Urinary bladder (tissue), 4 donors: ENCODE measurements around the gene FHOD3. TPM values are rescaled to one million over a fixed set of nuclear protein-coding genes. Genes with fewer than 3 reads are reported as not detected.

ENCODE experiments used
- DNase-seq: peaks from one replicate; pipeline ENCODE4 v3.0.0-alpha.2; 2015; ENCODE audit errors: extremely low spot score
- H3K27ac ChIP-seq: one replicate; pipeline ENCODE4 v1.5.1; 2013; ENCODE audit warnings: low read depth, mild to moderate bottlenecking, moderate library complexity
- H3K36me3 ChIP-seq: one replicate; pipeline ENCODE4 v1.6.1; 2013; ENCODE audit warnings: mild to moderate bottlenecking, moderate library complexity; ENCODE audit not compliant: insufficient read depth
- H3K4me1 ChIP-seq: one replicate; pipeline ENCODE4 v1.6.1; 2013; ENCODE audit warnings: mild to moderate bottlenecking, moderate library complexity; ENCODE audit not compliant: insufficient read depth
- H3K4me3 ChIP-seq: one replicate; pipeline ENCODE4 v1.5.1; 2013; ENCODE audit warnings: low read depth, low read length
- WGBS: extraction: QIAGEN DNeasy Blood & Tissue Kit; methylation state at CpG from one replicate; pipeline ENCODE4 v1.1.7; 2013; 5-methylcytosine and 5-hydroxymethylcytosine counted together
- polyA plus RNA-seq: library from polyadenylated mRNA; stranded (reverse); fragments of 200-250 nt; gene quantifications from one replicate; pipeline ENCODE4 v1.2.3, GENCODE V29; 2013
- total RNA-seq: library from RNA; depleted of rRNA; stranded (reverse); fragments of >200 nt; gene quantifications from one replicate; pipeline ENCODE4 v1.2.3, GENCODE V29; 2014
- donor health status: healthy with polysubstance abuse.
- donor health status: healthy.

The FHOD3 gene
- total and polyA plus RNA-seq, 2 donors: 27.2 to 35.4 TPM

DNA sequence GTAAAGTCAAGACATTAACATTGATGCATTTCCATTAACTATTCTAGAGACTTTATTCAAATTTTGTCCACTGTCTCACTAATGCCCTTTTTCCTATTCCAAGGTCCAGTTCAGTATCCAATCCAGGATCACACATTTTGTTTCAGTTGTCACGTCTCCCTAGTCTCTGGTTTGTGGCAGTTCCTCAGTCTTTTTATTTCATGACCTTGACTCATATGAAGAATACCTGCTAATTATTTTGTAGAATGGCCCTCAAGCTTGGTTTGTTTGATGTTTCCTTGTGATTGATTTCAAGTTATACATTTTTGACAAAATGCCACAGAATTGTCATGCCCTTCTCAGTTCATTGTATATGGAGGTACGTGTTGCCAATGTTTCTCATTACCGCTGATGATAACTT is 145.2 kb downstream of the FHOD3 start:
- no peak overlapping the region for H3K27ac ChIP-seq
- 96% methylated on average over 3 of the region's 3 CpGs for WGBS

DNA sequence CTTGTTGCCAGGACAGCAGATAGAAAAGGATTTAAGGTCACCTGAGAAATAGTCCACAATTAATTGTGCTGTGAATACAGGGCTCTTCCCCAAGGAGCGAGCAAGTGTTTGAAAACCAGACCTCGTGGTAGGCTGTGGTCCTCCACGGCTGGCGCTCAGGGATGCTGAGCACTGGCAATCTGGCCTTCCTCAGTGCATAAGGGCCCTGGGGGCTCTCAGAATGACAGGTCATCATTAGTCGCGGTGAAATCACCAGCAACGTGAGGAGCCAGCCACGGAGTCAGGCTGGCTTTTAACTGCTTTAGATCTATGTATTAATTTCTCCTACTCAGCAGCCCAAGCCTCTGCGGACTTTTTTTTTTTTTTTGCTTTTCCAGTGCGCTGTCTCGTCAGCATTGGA is 148.5 kb downstream of the FHOD3 start:
- no peak for DNase-seq
- 61% methylated on average over 11 of the region's 11 CpGs for WGBS

More for the DNA sequence above, 145.2 kb downstream of the FHOD3 start:
- Histone ChIP-seq H3K4me3 (no peak overlapping the region), H3K4me1 (no peaks in the 10 kb centered on the region), H3K36me3 (no peaks in the 10 kb centered on the region)
- no peak for DNase-seq

DNA sequence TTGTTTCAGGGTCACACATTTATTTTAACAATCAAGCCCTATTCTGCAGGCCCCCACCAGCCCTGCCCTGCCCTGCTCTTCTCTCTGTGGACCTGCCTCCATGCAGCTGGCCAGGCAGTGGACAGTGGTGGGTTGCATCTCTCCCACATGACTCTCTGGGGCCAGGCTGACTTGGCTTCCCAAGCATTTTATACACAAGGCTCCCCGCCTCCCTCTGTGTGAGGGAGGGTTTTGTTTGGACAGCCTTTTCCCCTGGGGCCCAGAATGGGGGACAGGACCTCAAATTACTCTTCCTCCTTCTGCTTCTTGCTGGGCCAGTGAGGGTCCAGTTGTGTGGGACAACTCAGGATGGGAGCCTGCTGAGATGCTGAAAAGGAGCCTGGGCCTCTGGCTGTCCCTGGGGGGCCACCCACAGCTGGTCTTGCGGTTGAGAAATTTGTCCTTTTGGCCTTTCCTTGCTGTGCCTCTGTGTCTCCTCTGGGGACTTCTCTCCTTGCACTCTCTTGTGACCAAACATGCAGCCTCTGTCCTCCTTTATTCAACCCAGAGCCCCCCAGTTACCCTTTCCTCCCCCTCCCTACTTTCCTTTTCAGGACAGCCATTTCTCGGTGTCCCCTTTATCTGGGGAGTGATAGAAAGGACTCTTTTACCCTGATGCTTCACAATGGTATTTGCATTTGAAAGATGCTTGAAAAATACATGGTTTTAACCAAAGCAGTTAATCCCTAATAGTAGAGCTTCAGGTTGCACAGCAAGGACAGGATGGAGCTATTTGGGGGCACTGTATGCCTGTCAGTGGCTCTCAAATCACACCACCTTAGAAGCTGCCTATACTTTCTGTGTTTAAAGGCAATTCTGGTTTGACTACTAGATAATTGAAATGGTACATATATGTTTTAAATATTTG is 151.1 kb downstream of the FHOD3 start:
- no peaks in the 10 kb centered on the region for H3K36me3 ChIP-seq
- 78% methylated on average over 3 of the region's 3 CpGs for WGBS
- no peak for DNase-seq
- no peaks in the 10 kb centered on the region for H3K4me1 ChIP-seq
- no peak overlapping the region for H3K4me3 ChIP-seq
- H3K27ac ChIP-seq: no peak overlapping the region

More for the DNA sequence above, 148.5 kb downstream of the FHOD3 start:
- Histone ChIP-seq H3K27ac (no peak overlapping the region), H3K4me3 (no peak overlapping the region), H3K36me3 (no peaks in the 10 kb centered on the region), H3K4me1 (no peaks in the 10 kb centered on the region)

DNA sequence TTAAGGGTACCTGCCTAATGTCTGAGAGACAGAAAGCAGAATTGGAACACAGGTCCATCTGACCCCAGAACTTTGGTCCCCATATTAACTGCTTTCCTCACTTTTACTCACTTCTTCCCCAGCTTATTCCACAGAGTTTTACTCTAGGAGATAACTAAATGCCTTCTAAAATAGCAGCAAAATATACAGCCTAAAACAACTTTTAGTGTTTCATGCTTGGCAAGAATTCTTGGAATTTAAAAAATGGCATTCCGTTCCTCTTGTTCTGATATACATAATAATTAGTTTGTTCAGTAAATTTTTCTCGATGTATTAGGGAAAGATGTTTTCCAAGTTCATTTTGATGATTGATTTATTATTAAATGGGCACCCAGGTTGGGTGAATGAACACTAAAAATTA is 151.9 kb downstream of the FHOD3 start:
- Histone ChIP-seq H3K27ac (no peak overlapping the region), H3K4me3 (no peak overlapping the region), H3K36me3 (no peaks in the 10 kb centered on the region), H3K4me1 (no peaks in the 10 kb centered on the region)
- DNase-seq: no peak
- 49% methylated on average over 2 of the region's 2 CpGs for WGBS

DNA sequence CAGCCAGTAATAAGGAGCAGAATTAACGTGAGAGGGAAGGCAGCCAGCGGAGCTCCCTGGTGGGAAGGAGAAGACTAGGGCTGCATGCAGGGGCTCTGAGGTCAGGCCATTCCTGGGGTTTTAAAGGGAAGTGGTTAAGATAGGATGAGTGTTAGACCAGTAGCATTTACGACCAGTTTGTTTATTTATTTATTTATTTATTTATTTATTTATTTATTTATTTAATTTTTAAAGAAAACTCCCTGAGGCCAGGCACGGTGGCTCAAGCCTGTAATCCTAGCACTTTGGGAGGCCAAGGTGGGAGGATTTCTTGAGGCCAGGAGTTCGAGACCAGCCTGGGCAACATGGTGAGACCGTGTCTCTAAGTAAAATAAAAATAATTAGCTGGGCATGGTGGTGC is 152.8 kb downstream of the FHOD3 start:
- H3K36me3 ChIP-seq: no peaks in the 10 kb centered on the region
- WGBS: 82% methylated on average over 6 of the region's 6 CpGs
- H3K4me1 ChIP-seq: no peaks in the 10 kb centered on the region
- DNase-seq: no peak
- H3K4me3 ChIP-seq: no peak overlapping the region
- no peak overlapping the region for H3K27ac ChIP-seq

DNA sequence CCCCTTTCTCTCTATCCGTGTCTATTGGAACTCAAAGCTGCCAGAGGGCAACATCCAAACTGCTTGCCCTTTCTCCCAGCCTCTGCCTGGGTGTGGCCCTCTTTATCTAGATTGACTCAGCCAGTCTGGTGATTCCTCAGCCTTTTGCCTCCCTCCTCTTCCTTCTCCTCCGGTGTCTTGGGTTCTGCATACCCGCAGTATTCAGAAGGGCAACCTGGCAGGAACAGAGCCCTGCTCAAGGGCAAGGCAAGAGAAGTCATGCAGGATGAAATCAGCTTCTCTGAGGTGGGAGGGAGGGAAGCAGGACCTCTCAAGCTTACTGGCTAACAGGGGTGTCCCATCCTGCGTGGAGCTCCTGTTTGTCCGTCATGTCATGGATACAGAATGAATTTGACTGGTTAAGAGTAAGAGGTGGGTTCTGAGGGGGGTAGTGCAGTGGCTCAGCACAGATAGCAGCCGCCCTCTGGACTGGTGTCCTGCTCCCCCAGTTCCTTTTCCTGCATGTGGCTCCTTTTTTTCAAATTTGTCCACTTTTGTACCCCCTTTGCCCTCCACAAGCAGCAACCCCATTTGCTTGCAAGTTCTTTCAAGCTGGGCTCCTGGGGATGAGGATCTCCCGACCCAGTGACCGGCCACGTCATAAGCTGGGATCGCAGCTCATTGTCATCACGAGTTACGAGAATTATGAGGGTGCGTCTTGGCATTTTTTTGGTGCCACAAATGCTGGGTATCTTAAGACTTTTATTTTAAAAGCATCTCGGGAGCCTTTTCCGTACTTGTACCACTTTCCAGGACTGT is 154.1 kb downstream of the FHOD3 start:
- 88% methylated on average over 15 of the region's 15 CpGs for WGBS
- no peak overlapping the region for H3K4me3 ChIP-seq

DNA sequence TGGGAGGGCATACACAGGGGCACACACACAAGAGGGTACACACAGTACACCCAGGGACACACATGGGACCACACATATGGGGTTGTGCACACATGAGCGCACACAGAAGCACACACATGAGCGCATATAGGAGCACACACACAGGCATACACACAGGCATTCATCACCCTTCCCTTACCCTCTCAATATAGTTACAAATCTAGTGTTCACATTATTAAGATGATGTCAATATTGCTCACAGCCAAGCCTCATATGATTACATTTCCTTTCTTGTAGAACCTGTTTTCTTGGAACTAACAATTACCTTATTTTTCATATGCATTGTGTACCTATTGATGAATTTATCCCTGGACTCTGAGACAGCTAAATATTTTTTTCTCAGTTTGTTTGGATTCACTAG is 156.7 kb downstream of the FHOD3 start:
- Histone ChIP-seq H3K27ac (no peak overlapping the region), H3K4me1 (no peaks in the 10 kb centered on the region), H3K36me3 (no peaks in the 10 kb centered on the region), H3K4me3 (no peak overlapping the region)
- 93% methylated on average over 2 of the region's 2 CpGs for WGBS
- no peak for DNase-seq

More for the DNA sequence above, 154.1 kb downstream of the FHOD3 start:
- no peak overlapping the region for H3K27ac ChIP-seq
- H3K4me1 ChIP-seq: no peaks in the 10 kb centered on the region
- DNase-seq: no peak
- no peaks in the 10 kb centered on the region for H3K36me3 ChIP-seq

DNA sequence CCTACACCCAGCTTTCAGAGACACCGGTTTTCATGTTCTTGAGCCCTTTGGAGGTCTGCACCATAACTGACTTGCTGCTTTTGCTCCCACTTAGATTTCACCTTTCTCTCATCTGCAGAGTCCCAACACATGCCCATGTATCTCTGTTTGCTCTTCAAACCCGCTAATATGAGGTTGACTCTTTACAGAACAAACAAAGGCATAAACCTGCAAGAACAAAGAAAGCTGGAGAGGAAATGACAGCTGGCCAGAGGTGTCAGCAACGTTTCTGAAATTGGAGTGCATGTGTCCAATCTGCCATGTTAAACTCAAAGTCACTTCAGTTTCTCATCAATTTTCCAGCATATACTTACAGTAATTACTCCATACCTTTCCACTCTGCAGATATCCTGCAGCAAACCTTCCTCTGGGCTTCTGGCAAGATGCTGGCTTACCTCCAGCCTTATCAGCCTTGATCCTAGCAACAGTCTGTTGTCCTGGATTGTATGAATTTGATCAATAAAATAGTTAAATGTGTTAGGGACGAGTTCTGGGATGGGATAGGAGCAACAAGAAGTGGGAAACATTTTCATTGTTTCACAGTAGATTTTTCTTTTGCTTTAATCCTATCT is 157.4 kb downstream of the FHOD3 start:
- no peak overlapping the region for H3K4me3 ChIP-seq
- no peak overlapping the region for H3K27ac ChIP-seq
- DNase-seq: no peak
- WGBS: 56% methylated on average over 4 of the region's 4 CpGs
- no peaks in the 10 kb centered on the region for H3K36me3 ChIP-seq
- no peaks in the 10 kb centered on the region for H3K4me1 ChIP-seq

DNA sequence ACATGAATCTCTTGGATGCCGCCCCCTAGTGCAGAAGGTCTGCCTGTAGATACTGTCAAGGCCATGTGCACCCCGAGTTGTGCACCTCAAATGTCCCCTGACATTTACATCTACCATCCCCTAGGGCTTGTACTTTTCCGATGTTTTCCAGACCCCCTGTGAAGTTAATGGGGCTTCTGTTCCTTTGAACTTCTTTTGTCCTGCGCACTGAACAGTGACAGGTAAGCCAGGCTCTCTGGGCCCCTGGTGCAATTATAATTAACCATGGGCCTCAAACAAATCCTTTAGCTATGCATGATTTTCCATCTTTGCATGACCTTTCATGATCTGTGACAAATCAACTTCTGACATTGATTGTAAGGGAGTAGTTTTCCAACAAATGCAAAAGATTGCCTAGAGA is 158.4 kb downstream of the FHOD3 start:
- H3K4me1 ChIP-seq: no peaks in the 10 kb centered on the region
- 78% methylated on average over 4 of the region's 4 CpGs for WGBS
- H3K27ac ChIP-seq: no peak overlapping the region
- H3K4me3 ChIP-seq: no peak overlapping the region
- H3K36me3 ChIP-seq: no peaks in the 10 kb centered on the region
- DNase-seq: no peak

DNA sequence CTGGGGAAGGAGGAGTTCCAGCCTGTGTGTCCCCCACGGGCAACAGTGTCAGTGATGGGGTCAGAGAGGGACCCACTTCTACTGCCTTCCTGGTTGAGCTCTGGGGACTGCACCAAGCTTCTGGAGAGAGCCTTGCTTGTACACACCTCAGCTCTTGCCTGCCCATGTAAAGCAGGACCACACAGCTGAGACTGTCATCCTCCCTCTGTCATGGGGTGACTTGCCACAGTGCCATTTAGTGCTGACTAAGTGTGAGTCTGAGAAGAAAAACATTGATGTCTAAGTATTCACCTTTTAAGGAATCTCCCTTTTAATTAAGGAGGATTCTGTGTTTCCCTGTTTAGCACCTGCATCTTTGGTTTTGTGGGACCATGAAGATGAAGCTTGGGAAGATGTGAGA is 159.1 kb downstream of the FHOD3 start:
- H3K27ac ChIP-seq: no peak overlapping the region
- WGBS: 66% methylated on average over 1 of the region's 1 CpG
- no peak overlapping the region for H3K4me3 ChIP-seq
- H3K36me3 ChIP-seq: no peaks in the 10 kb centered on the region
- no peak for DNase-seq
- no peaks in the 10 kb centered on the region for H3K4me1 ChIP-seq

DNA sequence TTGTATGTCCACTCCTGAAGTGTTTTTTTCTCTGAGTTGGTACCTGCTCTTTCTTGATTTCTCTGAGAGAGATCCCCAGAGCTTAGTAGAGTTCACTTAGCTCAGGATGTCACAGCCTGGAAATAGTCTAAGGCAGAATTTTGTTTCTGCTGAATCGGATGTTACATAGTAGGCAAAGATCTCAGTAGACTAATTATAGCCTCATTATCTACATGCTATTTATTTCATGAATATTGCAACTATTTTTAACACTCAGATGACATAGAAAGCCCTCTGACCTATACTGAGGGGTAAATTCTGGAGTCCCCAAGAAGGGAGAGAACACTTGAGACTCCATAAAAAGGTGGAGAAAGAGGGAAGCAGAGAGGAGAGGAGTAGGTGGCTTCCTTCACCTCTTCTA is 160.2 kb downstream of the FHOD3 start:
- WGBS: 77% methylated on average over 1 of the region's 1 CpG

DNA sequence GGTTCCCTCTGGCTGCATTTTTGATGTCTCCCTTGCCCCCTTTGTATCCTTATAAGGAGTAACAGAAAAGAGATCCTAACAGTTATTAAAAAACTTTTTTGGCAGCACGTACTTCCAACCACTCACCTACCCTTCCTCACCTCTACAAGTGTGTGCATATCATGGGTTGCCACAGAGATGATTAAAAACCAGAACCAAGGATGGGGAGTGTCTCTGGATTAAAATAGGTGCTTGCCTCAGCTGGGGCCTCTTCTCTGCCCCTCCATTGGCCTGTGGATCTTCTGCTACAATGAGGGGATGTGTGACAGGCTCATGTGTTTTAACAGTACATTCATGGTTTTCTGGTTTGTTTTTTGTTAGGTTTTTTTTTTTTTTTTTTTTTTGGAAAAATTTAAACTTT is 160.8 kb downstream of the FHOD3 start:
- Histone ChIP-seq H3K4me3 (no peak overlapping the region), H3K4me1 (no peaks in the 10 kb centered on the region), H3K36me3 (no peaks in the 10 kb centered on the region), H3K27ac (no peak overlapping the region)
- DNase-seq: no peak
- WGBS: 91% methylated on average over 1 of the region's 1 CpG

More for the DNA sequence above, 160.2 kb downstream of the FHOD3 start:
- no peak for DNase-seq
- Histone ChIP-seq H3K4me3 (no peak overlapping the region), H3K36me3 (no peaks in the 10 kb centered on the region), H3K4me1 (no peaks in the 10 kb centered on the region), H3K27ac (no peak overlapping the region)

DNA sequence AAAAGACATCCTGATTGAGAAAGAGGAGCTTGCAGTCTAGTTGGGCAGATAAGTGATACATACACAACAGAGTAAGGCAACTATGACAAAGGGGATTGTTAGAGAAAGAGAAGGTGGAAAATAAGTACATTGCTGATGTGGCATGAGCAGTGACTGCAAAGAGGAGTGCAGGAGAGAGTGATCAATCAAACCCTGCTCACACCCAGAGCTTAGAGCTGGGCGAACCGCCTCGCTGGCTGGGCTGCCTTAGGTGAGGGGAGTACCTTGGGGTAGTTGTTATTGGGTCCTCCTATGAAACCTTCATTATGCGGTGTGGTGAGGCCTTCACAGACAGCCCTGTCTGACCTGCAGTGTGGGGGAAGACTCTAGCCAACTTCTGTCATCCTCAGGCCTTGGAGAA is 161.7 kb downstream of the FHOD3 start:
- no peak overlapping the region for H3K27ac ChIP-seq

More for the DNA sequence above, 161.7 kb downstream of the FHOD3 start:
- 92% methylated on average over 4 of the region's 4 CpGs for WGBS
- no peak for DNase-seq
- H3K4me1 ChIP-seq: no peaks in the 10 kb centered on the region
- H3K36me3 ChIP-seq: no peaks in the 10 kb centered on the region
- H3K4me3 ChIP-seq: no peak overlapping the region
